H1 (cell line): ENCODE measurements around the gene C3orf20. TPM values are rescaled to one million over a fixed set of nuclear protein-coding genes. Genes with fewer than 3 reads are reported as not detected.

Source experiments
- CBX5 ChIP-seq: fragments of 300-800, 300-1000 bp; sonication (generic); IDR thresholded peaks from 2 replicates; pipeline ENCODE4 v1.7.1; 2016; ENCODE audit warnings: antibody characterized with exemption, low read length, low read depth
- CHD1 ChIP-seq: IDR thresholded peaks from 2 replicates; pipeline ENCODE4 v1.6.1; 2012; ENCODE audit warnings: low read depth, low read length, improper control_type of control experiment
- CHD7 ChIP-seq: fragments of 300-600 bp; sonication (generic); IDR thresholded peaks from 2 replicates; pipeline ENCODE4 v1.7.1; 2012; ENCODE audit warnings: low read length, moderate library complexity, mild to moderate bottlenecking, inconsistent platforms; ENCODE audit not compliant: insufficient replicate concordance
- E2F6 ChIP-seq: IDR thresholded peaks from 2 replicates; pipeline ENCODE4 v1.6.1; 2012; ENCODE audit warnings: inconsistent platforms
- EP300 ChIP-seq, 2 experiments: IDR thresholded peaks; 1 replicate in 1 of 2; 2 replicates in 1 of 2; pipeline ENCODE4 v1.6.1; 2011 to 2012; ENCODE audit warnings: low read depth in 2 of 2, low read length in 2 of 2, mild to moderate bottlenecking in 2 of 2, borderline replicate concordance in 1 of 2, inconsistent platforms in 1 of 2, moderate library complexity in 1 of 2
- EZH2 ChIP-seq: fragments of 200-600 bp; sonication (generic); IDR thresholded peaks from 2 replicates; pipeline ENCODE4 v1.7.1; 2012; ENCODE audit warnings: low read depth, mild to moderate bottlenecking, moderate library complexity, low read length, inconsistent platforms; ENCODE audit not compliant: severe bottlenecking
- MAFK ChIP-seq: IDR thresholded peaks from 2 replicates; pipeline ENCODE4 v1.6.1; 2012; ENCODE audit warnings: low read depth, mild to moderate bottlenecking, improper control_type of control experiment, low read length
- SP1 ChIP-seq: IDR thresholded peaks from 2 replicates; pipeline ENCODE4 v1.6.1; 2011; ENCODE audit warnings: low read depth, low read length
- polyA plus RNA-seq, 7 experiments: library from polyadenylated mRNA; depleted of rRNA in 3 of 7; stranded (reverse) in 5 of 7; unstranded in 2 of 7; fragments of >200 nt in 5 of 7; fragments of 200-250 nt in 2 of 7; gene quantifications; 1 replicate in 5 of 7; 2 replicates in 1 of 7; 4 replicates in 1 of 7; pipeline versions ENCODE4 v1.2.1 to v1.2.3, GENCODE V29; 2011 to 2013; ENCODE audit warnings: missing spikeins in 2 of 7, mixed read lengths in 2 of 7
- total RNA-seq: library from RNA; stranded (reverse); fragmentation: NEBNext Ultra II Directional; extraction: Animal tissue kit (Norgen Biotek cat#: 25700); gene quantifications from 2 replicates; pipeline ENCODE4 v1.2.1, GENCODE V29; 2021

The C3orf20 gene
- total and polyA plus RNA-seq, 2 of the 8 experiments (the other 6 are each of a cell fraction or from before 2014, with no cell fraction given), result not detected

- TF ChIP-seq E2F6, result no peak
- TF ChIP-seq EZH2, result no peak
- TF ChIP-seq EP300 (IDR thresholded peaks at IDR 0.05; ENCODE audit: borderline replicate concordance in 1 of 2, low read depth in 2 of 2, low read length in 2 of 2), result no peak
- no peak for TF ChIP-seq CHD7
- TF ChIP-seq SP1, result no peak
- no peak for TF ChIP-seq MAFK
- no peak for TF ChIP-seq CBX5
- TF ChIP-seq CHD1, result no peak
Observed at GRCh38 chr3:14703128-14703750, 28.3 kb downstream of the C3orf20 start (continued).
